Panc1 (cell line): ENCODE results near the gene CEACAM16. TPM values are rescaled to one million over a fixed set of nuclear protein-coding genes. Genes with fewer than 3 reads are reported as not detected.

Source experiments
- ATAC-seq: fragments of 200-7000 bp; cut with Tn5 transposase; 2 replicates; pipeline ENCODE4 v1.9.1; 2020; ENCODE audit warnings: mild to moderate bottlenecking, moderate library complexity
- BruUV-seq: library from RNA; stranded (reverse); fragments of 400-500 nt; replicated peaks from 2 replicates; lab custom pipeline; 2021; lab: Mats Ljungman, UMichigan
- CTCF ChIA-PET: fragments of 300-600 bp; sonication (Branson Sonifier 250); formaldehyde crosslinking; loops from one replicate; lab custom pipeline; 2022; ENCODE audit warnings: antibody characterized with exemption; lab: Charles Lee
- POLR2A ChIA-PET: fragments of 300-600 bp; sonication (Branson Sonifier 250); formaldehyde crosslinking; loops from one replicate; lab custom pipeline; 2022; ENCODE audit warnings: antibody characterized with exemption; lab: Charles Lee
- DNase-seq: peaks from one replicate; pipeline ENCODE4 v3.0.0-alpha.2; 2010; ENCODE audit warnings: low read depth, low spot score
- H3K27ac ChIP-seq: 2 replicates; pipeline ENCODE4 v1.5.1; 2011; ENCODE audit warnings: mild to moderate bottlenecking, low read length, inconsistent platforms
- H3K27me3 ChIP-seq: fragments of 200-500 bp; sonication (Bioruptor generic); 2 replicates; pipeline ENCODE4 v1.6.0; 2014; ENCODE audit warnings: low read length, inconsistent platforms; ENCODE audit not compliant: control insufficient read depth, insufficient read depth
- H3K36me3 ChIP-seq: fragments of 200-500 bp; sonication (Bioruptor generic); 2 replicates; pipeline ENCODE4 v1.5.1; 2014; ENCODE audit warnings: inconsistent platforms, mild to moderate bottlenecking, low read length, moderate library complexity; ENCODE audit not compliant: control insufficient read depth, insufficient read depth
- H3K4me1 ChIP-seq: 2 replicates; pipeline ENCODE4 v1.5.1; 2011; ENCODE audit warnings: inconsistent platforms, mild to moderate bottlenecking, low read length, moderate library complexity; ENCODE audit not compliant: control insufficient read depth, insufficient read depth
- H3K4me3 ChIP-seq, 2 experiments: 2 replicates each; pipeline ENCODE4 v1.5.1; 2011 to 2012; ENCODE audit warnings: low read depth in 2 of 2, low read length in 2 of 2, mild to moderate bottlenecking in 2 of 2, inconsistent platforms in 1 of 2, moderate library complexity in 1 of 2
- H3K9me3 ChIP-seq: fragments of 200-500 bp; sonication (Bioruptor generic); 2 replicates; pipeline ENCODE4 v1.5.1; 2014; ENCODE audit warnings: low read depth, mild to moderate bottlenecking, inconsistent platforms, low read length, moderate library complexity; ENCODE audit not compliant: control insufficient read depth, insufficient read depth
- POLR2AphosphoS5 ChIP-seq: IDR thresholded peaks from 2 replicates; pipeline ENCODE4 v1.6.1; 2012; ENCODE audit warnings: mild to moderate bottlenecking, low read depth, low read length, moderate library complexity
- REST ChIP-seq, 2 experiments: IDR thresholded peaks; 2 replicates each; pipeline ENCODE4 v1.6.1; 2011 to 2012; ENCODE audit warnings: low read depth in 2 of 2, control low read depth in 1 of 2, low read length in 1 of 2, mild to moderate bottlenecking in 1 of 2, moderate library complexity in 1 of 2; ENCODE audit not compliant: insufficient read depth in 1 of 2
- SIN3A ChIP-seq: IDR thresholded peaks from 2 replicates; pipeline ENCODE4 v1.6.1; 2012; ENCODE audit warnings: low read depth, mild to moderate bottlenecking, low read length, moderate library complexity, borderline replicate concordance; ENCODE audit not compliant: insufficient read depth
- TCF7L2 ChIP-seq: IDR thresholded peaks from 2 replicates; pipeline ENCODE4 v1.6.1; 2011; ENCODE audit warnings: mild to moderate bottlenecking, low read depth, low read length, inconsistent platforms
- in situ Hi-C: cut with HindIII; loops from 2 replicates; pipeline ENCODE4 v1.10.0; 2016; ENCODE audit warnings: low sequenced_read_pairs, low pct_unique_long_range_greater_than_20kb
- intact Hi-C: fragments of 100-400 bp; cut with micrococcal nuclease; formaldehyde crosslinking; loops from one replicate; pipeline ENCODE4 v1.10.0; 2022; ENCODE audit not compliant: unreplicated experiment
- total RNA-seq: library from RNA; stranded (reverse); gene quantifications from one replicate; pipeline ENCODE4 v1.2.1, GENCODE V29; 2021; ENCODE audit not compliant: unreplicated experiment
- TF ChIP-seq, protein P1 (sequence below): fragments of 450-650 bp; IDR thresholded peaks from 2 replicates; pipeline ENCODE4 v1.5.1; 2017; ENCODE audit warnings: mild to moderate bottlenecking

Gene CEACAM16
- total RNA-seq, 1 experiment from 2014 or later = not detected

- DNase-seq (no peak), ATAC-seq (no peak)
- POLR2A ChIA-PET = no interaction called here
- intact Hi-C loops (no loop called here), in situ Hi-C loops (no loop called here)
- CTCF ChIA-PET = no interaction called here
- no peak overlapping the region for H3K27ac ChIP-seq
- H3K9me3 ChIP-seq = no peaks in the 10 kb centered on the region
- H3K4me1 ChIP-seq = no peaks in the 10 kb centered on the region
- BruUV-seq = no TSS peak
- no peaks in the 10 kb centered on the region for H3K27me3 ChIP-seq
- no peaks in the 10 kb centered on the region for H3K36me3 ChIP-seq
- no peak overlapping the region for H3K4me3 ChIP-seq
- TF ChIP-seq, protein P1, sequence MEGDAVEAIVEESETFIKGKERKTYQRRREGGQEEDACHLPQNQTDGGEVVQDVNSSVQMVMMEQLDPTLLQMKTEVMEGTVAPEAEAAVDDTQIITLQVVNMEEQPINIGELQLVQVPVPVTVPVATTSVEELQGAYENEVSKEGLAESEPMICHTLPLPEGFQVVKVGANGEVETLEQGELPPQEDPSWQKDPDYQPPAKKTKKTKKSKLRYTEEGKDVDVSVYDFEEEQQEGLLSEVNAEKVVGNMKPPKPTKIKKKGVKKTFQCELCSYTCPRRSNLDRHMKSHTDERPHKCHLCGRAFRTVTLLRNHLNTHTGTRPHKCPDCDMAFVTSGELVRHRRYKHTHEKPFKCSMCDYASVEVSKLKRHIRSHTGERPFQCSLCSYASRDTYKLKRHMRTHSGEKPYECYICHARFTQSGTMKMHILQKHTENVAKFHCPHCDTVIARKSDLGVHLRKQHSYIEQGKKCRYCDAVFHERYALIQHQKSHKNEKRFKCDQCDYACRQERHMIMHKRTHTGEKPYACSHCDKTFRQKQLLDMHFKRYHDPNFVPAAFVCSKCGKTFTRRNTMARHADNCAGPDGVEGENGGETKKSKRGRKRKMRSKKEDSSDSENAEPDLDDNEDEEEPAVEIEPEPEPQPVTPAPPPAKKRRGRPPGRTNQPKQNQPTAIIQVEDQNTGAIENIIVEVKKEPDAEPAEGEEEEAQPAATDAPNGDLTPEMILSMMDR = no peak
- no peak for TF ChIP-seq SIN3A
- TF ChIP-seq POLR2AphosphoS5 = no peak
Observed at GRCh38 chr19:44664976-44665375, 34.0 kb upstream of the CEACAM16 start.

- ATAC-seq (0 out of 2 replicates have a peak, but pooled peaks have one; percentile 22), DNase-seq (no peak)
- Histone ChIP-seq H3K36me3 (no peaks in the 10 kb centered on the region), H3K4me3 (no peak overlapping the region), H3K27me3 (no peaks in the 10 kb centered on the region), H3K9me3 (no peaks in the 10 kb centered on the region), H3K27ac (no peak overlapping the region), H3K4me1 (no peaks in the 10 kb centered on the region)
- in situ Hi-C loops = no loop called here
- POLR2A ChIA-PET = interaction anchor here (0.5 to 0.6 kb wide), 2 partner anchors 29 to 149 kb away, joined by 5 to 11 read pairs; no protein-coding TSS in a partner anchor
- TF ChIP-seq, protein P1 = no peak
- TF ChIP-seq SIN3A = no peak
- no peak for TF ChIP-seq POLR2AphosphoS5
- TF ChIP-seq TCF7L2 = no peak
- TF ChIP-seq REST (IDR thresholded peaks at IDR 0.05; ENCODE audit: insufficient read depth in 1 of 2, low read depth in 2 of 2, low read length in 1 of 2) = no peak
- no TSS peak for BruUV-seq
- CTCF ChIA-PET = no interaction called here
- intact Hi-C loops = no loop called here
Observed at GRCh38 chr19:44666852-44667556, 31.9 kb upstream of the CEACAM16 start.
